CD4-positive, alpha-beta memory T cell (primary cell): ENCODE measurements around the gene GOLGA1. TPM values are rescaled to one million over a fixed set of nuclear protein-coding genes. Genes with fewer than 3 reads are reported as not detected.

Source experiments
- CTCF ChIA-PET: fragments of 350-600 bp; sonication (Branson Sonifier 250); formaldehyde crosslinking; loops from one replicate; lab custom pipeline; 2021; ENCODE audit warnings: inconsistent platforms; ENCODE audit not compliant: partially characterized antibody; lab: Charles Lee
- POLR2A ChIA-PET: fragments of 350-600 bp; sonication (Branson Sonifier 250); formaldehyde crosslinking; loops from one replicate; lab custom pipeline; 2021; ENCODE audit not compliant: partially characterized antibody; lab: Charles Lee
- DNase-seq, 5 donors: peaks; one replicate each; pipeline versions ENCODE4 v3.0.0 to v3.0.0-alpha.2; 2020 to 2022; ENCODE audit warnings: mixed read lengths in 1 of 5
- H3K27ac ChIP-seq: one replicate; pipeline ENCODE4 v1.7.0; 2013; ENCODE audit warnings: low read depth, low read length
- H3K27me3 ChIP-seq: 2 replicates; pipeline ENCODE4 v1.7.0; 2013; ENCODE audit warnings: mild to moderate bottlenecking, low read length, moderate library complexity; ENCODE audit not compliant: insufficient read depth
- H3K36me3 ChIP-seq: 2 replicates; pipeline ENCODE4 v1.7.0; 2013; ENCODE audit warnings: mild to moderate bottlenecking, low read length, moderate library complexity; ENCODE audit not compliant: insufficient read depth
- H3K4me1 ChIP-seq: 2 replicates; pipeline ENCODE4 v1.7.0; 2013; ENCODE audit warnings: mild to moderate bottlenecking, low read length, moderate library complexity; ENCODE audit not compliant: insufficient read depth
- H3K4me3 ChIP-seq, 2 donors: one replicate each; pipeline ENCODE4 v1.7.0; 2013; ENCODE audit warnings: low read length in 2 of 2, mild to moderate bottlenecking in 1 of 2
- H3K9me3 ChIP-seq, 2 donors: one replicate each; pipeline ENCODE4 v1.7.0; 2013; ENCODE audit warnings: low read length in 2 of 2, control low read depth in 1 of 2; ENCODE audit not compliant: control insufficient read depth in 1 of 2
- H3K27ac Mint-ChIP-seq, 7 donors: one replicate each; pipeline ENCODE4 v1.8.0; 2020 to 2021; ENCODE audit warnings: mixed read lengths in 7 of 7, mild to moderate bottlenecking in 6 of 7, inconsistent platforms in 3 of 7, moderate library complexity in 3 of 7
- H3K27me3 Mint-ChIP-seq, 2 donors: one replicate each; pipeline ENCODE4 v1.8.0; 2020 to 2021; ENCODE audit warnings: mixed read lengths in 2 of 2
- H3K36me3 Mint-ChIP-seq, 2 donors: one replicate each; pipeline ENCODE4 v1.8.0; 2020 to 2021; ENCODE audit warnings: mixed read lengths in 2 of 2, inconsistent platforms in 1 of 2, mild to moderate bottlenecking in 1 of 2
- H3K4me1 Mint-ChIP-seq, 4 donors: one replicate each; pipeline ENCODE4 v1.8.0; 2020 to 2021; ENCODE audit warnings: mixed read lengths in 4 of 4, mild to moderate bottlenecking in 1 of 4
- H3K4me3 Mint-ChIP-seq, 8 donors: one replicate each; pipeline ENCODE4 v1.8.0; 2020 to 2021; ENCODE audit warnings: mixed read lengths in 8 of 8, mild to moderate bottlenecking in 7 of 8, moderate library complexity in 6 of 8, inconsistent platforms in 3 of 8
- H3K9me3 Mint-ChIP-seq, 8 donors: one replicate each; pipeline ENCODE4 v1.8.0; 2020 to 2021; ENCODE audit warnings: mixed read lengths in 8 of 8, mild to moderate bottlenecking in 5 of 8, inconsistent platforms in 3 of 8, moderate library complexity in 1 of 8
- intact Hi-C: fragments of 100-400 bp; cut with micrococcal nuclease; formaldehyde crosslinking; loops from one replicate; pipeline ENCODE4 v1.15.1; 2023
- polyA plus RNA-seq, 2 donors: library from polyadenylated mRNA; unstranded; fragments of 300-500 nt; fragmentation: Illumina TruSeq; gene quantifications; one replicate each; pipeline ENCODE4 v1.2.3, GENCODE V29; 2021
- total RNA-seq, 2 experiments: library from RNA; stranded (reverse); gene quantifications; one replicate each; pipeline ENCODE4 v1.2.3, GENCODE V29; 2021

The GOLGA1 gene
- total and polyA plus RNA-seq, 4 experiments from 2014 or later = 3.1 to 38.3 (median 16.7) TPM

DNA sequence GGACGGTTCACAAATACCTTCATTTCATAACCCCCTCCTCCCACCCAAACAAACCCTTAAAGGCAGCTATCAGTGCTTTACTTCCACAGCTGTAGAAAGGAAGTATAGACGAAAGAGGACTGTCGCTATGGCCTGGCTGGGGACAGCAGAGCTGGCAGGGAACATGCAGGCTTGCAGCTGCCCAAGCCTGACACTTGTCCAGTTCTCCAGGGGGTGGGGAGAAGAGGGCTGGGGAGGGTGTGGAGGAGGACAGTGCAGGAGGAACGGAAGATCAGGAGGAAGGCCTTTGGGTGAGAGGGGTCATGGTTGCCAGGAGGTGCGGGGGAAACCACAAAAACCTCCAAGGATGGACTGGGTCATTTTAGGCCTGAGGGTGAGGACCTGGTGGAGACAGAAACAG is 53.1 kb downstream of the GOLGA1 start:
- ChIA-PET CTCF (no interaction called here), POLR2A (interaction anchor here (1.1 kb wide), 1 partner anchor 26 kb away, joined by 3 read pairs; the partner anchor contains the start of genes ARPC5L and RPL35)
- Mint-ChIP-seq H3K9me3 (peaks cover 0 to 2% (median 0%) of the 10 kb centered on the region in 8 donors), H3K4me3 (no peak overlapping the region), H3K36me3 (peaks cover 59 to 62% of the 10 kb centered on the region in 2 donors), H3K27me3 (no peaks in the 10 kb centered on the region), H3K27ac (no peak overlapping the region), H3K4me1 (no peaks in the 10 kb centered on the region)
- H3K36me3 ChIP-seq = peaks cover 58% of the 10 kb centered on the region
- H3K4me1 ChIP-seq = no peaks in the 10 kb centered on the region
- no peak overlapping the region for H3K4me3 ChIP-seq
- no peak overlapping the region for H3K27ac ChIP-seq
- no peaks in the 10 kb centered on the region for H3K27me3 ChIP-seq
- DNase-seq = no peak
- no peaks in the 10 kb centered on the region for H3K9me3 ChIP-seq
- intact Hi-C loops = no loop called here

DNA sequence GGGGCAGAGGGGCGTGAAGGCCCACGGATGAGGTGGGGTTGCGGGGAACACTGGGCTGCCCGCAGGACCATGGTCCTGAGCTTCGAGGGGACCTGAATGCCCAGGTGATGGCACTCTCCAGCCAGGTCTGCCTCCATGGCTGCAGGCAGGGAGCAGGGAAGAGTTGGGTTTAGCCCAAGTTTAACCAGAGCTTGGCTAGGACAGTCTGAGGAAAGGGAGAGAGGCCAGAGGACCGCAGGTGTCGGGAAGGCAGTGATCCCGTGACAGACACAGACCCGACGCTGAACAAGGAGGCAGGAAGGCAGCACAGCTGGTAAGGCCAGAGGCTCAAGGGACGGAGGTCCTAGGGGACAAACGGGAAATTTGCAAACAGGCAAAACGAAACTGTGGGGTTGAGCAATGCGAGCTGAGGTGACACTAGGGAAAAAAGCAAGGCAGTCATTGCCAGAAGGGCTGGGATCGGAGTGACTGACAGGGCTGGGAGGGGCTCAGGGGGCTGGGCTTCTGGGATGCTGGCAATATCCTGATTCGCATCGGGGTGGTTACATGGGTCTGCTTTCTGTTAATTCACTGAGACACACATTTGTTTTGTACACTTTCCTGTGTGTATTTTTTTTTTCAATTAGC is 53.9 kb downstream of the GOLGA1 start:
- Mint-ChIP-seq H3K36me3 (peaks cover 55 to 65% of the 10 kb centered on the region in 2 donors), H3K4me3 (no peak overlapping the region), H3K27me3 (no peaks in the 10 kb centered on the region), H3K9me3 (peaks cover 0 to 2% (median 0%) of the 10 kb centered on the region in 8 donors), H3K27ac (peak overlapping the region in 2 of 7 donors; percentile 28 to 62), H3K4me1 (no peaks in the 10 kb centered on the region)
- Histone ChIP-seq H3K36me3 (peaks cover 60% of the 10 kb centered on the region), H3K4me3 (no peak overlapping the region), H3K9me3 (no peaks in the 10 kb centered on the region), H3K4me1 (no peaks in the 10 kb centered on the region), H3K27ac (no peak overlapping the region), H3K27me3 (no peaks in the 10 kb centered on the region)
- no peak for DNase-seq
- ChIA-PET POLR2A (no interaction called here), CTCF (no interaction called here)
- intact Hi-C loops = no loop called here

DNA sequence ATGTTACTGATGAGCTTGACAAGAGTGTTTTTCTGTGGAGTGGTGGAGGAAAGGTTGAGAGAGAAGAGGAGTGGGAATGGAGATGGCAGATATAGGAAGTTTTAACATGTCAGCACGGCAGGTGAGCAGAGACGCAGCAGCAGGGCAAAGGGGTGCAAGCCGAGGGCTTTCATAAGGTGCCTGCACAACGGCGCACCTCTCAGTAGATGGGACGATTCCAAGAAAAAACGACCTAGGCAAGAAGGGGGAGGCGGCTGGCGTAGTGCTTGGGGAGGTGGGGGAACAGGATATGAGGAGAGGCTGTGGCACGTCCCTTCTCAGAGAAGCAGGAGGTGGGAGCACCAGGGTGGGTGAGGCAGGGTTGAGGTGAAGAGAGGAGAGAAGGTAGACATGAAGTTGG is 54.4 kb downstream of the GOLGA1 start:
- Mint-ChIP-seq H3K27me3 (no peaks in the 10 kb centered on the region), H3K27ac (peak overlapping the region in 3 of 7 donors; percentile 18 to 62 (median 39)), H3K4me1 (no peaks in the 10 kb centered on the region), H3K4me3 (no peak overlapping the region), H3K9me3 (peaks cover 0 to 2% (median 0%) of the 10 kb centered on the region in 8 donors), H3K36me3 (peaks cover 55 to 69% of the 10 kb centered on the region in 2 donors)
- no peaks in the 10 kb centered on the region for H3K27me3 ChIP-seq
- H3K27ac ChIP-seq = no peak overlapping the region
- intact Hi-C loops = no loop called here
- ChIA-PET CTCF (no interaction called here), POLR2A (no interaction called here)
- H3K36me3 ChIP-seq = peaks cover 64% of the 10 kb centered on the region
- DNase-seq = no peak
- no peak overlapping the region for H3K4me3 ChIP-seq
- no peaks in the 10 kb centered on the region for H3K9me3 ChIP-seq
- no peaks in the 10 kb centered on the region for H3K4me1 ChIP-seq

DNA sequence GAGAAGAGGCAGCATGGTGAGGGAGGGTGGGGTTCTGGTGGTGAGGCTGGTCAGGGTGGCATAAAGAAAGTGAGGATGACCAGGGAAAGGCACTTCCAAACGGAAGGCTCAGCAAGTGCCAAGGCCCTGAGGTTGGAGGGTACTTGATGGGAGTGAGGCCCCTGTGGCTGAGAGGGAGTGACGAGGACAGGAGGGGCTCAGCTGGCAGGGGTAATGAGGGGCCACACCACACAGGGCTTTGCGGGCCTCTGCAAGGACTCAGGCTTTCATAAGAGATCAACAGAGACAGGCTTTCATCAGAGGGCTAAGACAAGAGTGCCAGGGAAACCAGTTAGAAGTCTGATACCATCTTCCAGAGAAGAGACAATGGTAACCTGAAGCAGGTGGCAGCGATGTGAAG is 55.3 kb downstream of the GOLGA1 start:
- peak overlapping the region in 1 of 7 donors; percentile 32 for H3K27ac Mint-ChIP-seq
- no peak overlapping the region for H3K4me3 Mint-ChIP-seq
- H3K4me3 ChIP-seq = no peak overlapping the region
- H3K27ac ChIP-seq = no peak overlapping the region
- H3K4me1 ChIP-seq = no peaks in the 10 kb centered on the region
- H3K9me3 Mint-ChIP-seq = peaks cover 0 to 2% (median 0%) of the 10 kb centered on the region in 8 donors
- no peaks in the 10 kb centered on the region for H3K27me3 Mint-ChIP-seq
- no peak for DNase-seq
- peaks cover 63% of the 10 kb centered on the region for H3K36me3 ChIP-seq
- H3K4me1 Mint-ChIP-seq = no peaks in the 10 kb centered on the region
- peaks cover 47 to 61% of the 10 kb centered on the region in 2 donors for H3K36me3 Mint-ChIP-seq
- intact Hi-C loops = no loop called here
- no peaks in the 10 kb centered on the region for H3K27me3 ChIP-seq
- H3K9me3 ChIP-seq = no peaks in the 10 kb centered on the region
- CTCF ChIA-PET = no interaction called here
- POLR2A ChIA-PET = no interaction called here

DNA sequence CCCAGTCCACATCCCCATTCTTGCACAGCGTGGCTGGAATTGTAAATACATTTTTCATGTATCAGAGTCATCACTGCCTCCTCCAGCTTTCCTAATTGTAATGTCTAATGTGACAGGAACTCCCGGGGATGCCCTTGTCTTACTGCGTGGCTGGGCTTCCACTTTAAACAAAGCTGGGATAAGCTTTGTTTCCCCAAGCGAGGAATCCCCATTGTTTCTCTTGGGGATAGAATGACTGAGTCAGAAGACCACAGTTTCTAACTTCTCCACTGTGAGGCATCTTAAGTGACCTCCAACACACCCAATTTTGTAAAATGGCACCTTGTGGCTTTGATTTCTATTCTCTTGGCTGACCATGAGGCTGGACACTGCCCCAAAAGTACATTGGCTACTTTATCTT is 56.5 kb downstream of the GOLGA1 start:
- H3K4me3 ChIP-seq = no peak overlapping the region
- Mint-ChIP-seq H3K27me3 (no peaks in the 10 kb centered on the region), H3K36me3 (peaks cover 38 to 56% of the 10 kb centered on the region in 2 donors), H3K4me3 (no peak overlapping the region), H3K9me3 (peaks cover 0 to 2% (median 0%) of the 10 kb centered on the region in 8 donors), H3K27ac (peak overlapping the region in 1 of 7 donors; percentile 18), H3K4me1 (no peaks in the 10 kb centered on the region)
- no peaks in the 10 kb centered on the region for H3K27me3 ChIP-seq
- ChIA-PET POLR2A (no interaction called here), CTCF (no interaction called here)
- intact Hi-C loops = no loop called here
- DNase-seq = no peak
- H3K4me1 ChIP-seq = no peaks in the 10 kb centered on the region
- H3K36me3 ChIP-seq = peaks cover 63% of the 10 kb centered on the region
- H3K27ac ChIP-seq = no peak overlapping the region
- no peaks in the 10 kb centered on the region for H3K9me3 ChIP-seq

DNA sequence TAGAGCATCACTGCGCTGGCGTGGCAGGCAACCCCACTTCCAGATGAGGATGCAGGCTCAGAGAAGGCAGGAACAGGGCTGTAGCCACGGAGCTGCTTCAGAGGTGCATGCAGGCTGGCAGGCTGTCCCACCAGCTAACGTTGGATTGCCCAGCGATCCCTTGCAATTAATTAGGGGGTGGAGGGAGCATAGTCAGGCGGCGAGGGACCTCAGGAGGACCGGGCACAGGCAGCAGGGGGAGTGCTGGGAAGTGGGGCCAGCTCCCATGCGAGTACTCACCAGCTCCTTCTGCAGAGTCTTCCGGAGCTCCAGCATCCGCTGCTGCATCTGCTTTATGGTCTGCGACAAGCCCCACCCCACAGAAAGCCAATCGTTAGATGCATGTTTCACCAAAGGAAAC is 58.7 kb downstream of the GOLGA1 start:
- Mint-ChIP-seq H3K4me1 (peaks cover 0 to 4% (median under 1%) of the 10 kb centered on the region in 4 donors), H3K4me3 (no peak overlapping the region), H3K36me3 (peaks cover 48 to 64% of the 10 kb centered on the region in 2 donors), H3K27me3 (no peaks in the 10 kb centered on the region), H3K27ac (peak overlapping the region in 1 of 7 donors; percentile 41), H3K9me3 (peaks cover 0 to 2% (median 0%) of the 10 kb centered on the region in 8 donors)
- CTCF ChIA-PET = interaction anchor here (0.9 to 1.5 kb wide), 2 partner anchors 30 to 108 kb away, joined by 3 read pairs; no protein-coding TSS in a partner anchor
- H3K9me3 ChIP-seq = no peaks in the 10 kb centered on the region
- no peaks in the 10 kb centered on the region for H3K4me1 ChIP-seq
- no peak for DNase-seq
- H3K27ac ChIP-seq = no peak overlapping the region
- POLR2A ChIA-PET = no interaction called here
- no peaks in the 10 kb centered on the region for H3K27me3 ChIP-seq
- H3K36me3 ChIP-seq = peaks cover 65% of the 10 kb centered on the region
- intact Hi-C loops = no loop called here
- H3K4me3 ChIP-seq = no peak overlapping the region

DNA sequence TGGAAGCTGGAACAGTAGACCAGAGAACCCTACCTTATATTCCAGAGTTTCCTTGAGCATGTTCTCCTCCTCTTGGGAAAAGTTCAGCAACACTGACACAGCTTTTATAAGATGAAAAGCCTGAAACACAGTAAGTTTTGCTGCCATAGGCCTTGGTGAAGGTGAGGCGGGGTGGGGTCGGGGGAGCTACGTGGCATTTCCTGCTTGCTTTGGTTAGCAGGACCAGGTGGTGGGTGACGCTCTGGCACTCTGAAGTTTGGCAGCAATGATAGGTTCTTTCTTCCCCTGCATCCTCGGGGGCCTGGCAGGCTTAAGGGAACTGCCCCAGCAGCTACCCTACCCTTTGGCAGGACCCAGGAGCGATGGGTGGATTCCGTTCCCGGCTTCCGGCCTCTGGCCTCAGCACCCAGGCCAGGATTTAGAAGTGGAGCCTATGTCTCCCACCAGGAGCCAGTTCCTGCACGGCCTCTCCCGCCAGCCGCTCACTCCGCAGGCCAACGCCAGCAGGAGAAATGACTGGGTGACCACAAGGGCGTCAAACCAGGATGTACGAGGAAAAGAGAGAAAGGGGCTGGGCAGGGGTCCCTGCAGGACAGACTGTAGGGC is 59.6 kb downstream of the GOLGA1 start:
- no peak for DNase-seq

More for the DNA sequence above, 59.6 kb downstream of the GOLGA1 start:
- H3K27ac Mint-ChIP-seq = peak overlapping the region in 1 of 7 donors; percentile 17
- H3K4me3 Mint-ChIP-seq = no peak overlapping the region
- Histone ChIP-seq H3K27ac (no peak overlapping the region), H3K4me3 (no peak overlapping the region), H3K9me3 (no peaks in the 10 kb centered on the region), H3K4me1 (no peaks in the 10 kb centered on the region), H3K27me3 (no peaks in the 10 kb centered on the region), H3K36me3 (peaks cover 67% of the 10 kb centered on the region)
- H3K4me1 Mint-ChIP-seq = peaks cover 0 to 6% (median 5%) of the 10 kb centered on the region in 4 donors
- ChIA-PET POLR2A (no interaction called here), CTCF (interaction anchor here (0.9 kb wide), 2 partner anchors 107 to 393 kb away, joined by 3 read pairs; no protein-coding TSS in a partner anchor)
- no peaks in the 10 kb centered on the region for H3K27me3 Mint-ChIP-seq
- intact Hi-C loops = no loop called here
- H3K36me3 Mint-ChIP-seq = peaks cover 45 to 62% of the 10 kb centered on the region in 2 donors
- H3K9me3 Mint-ChIP-seq = no peaks in the 10 kb centered on the region
